ENCODE results near the gene RAD51B. TPM values are rescaled to one million over a fixed set of nuclear protein-coding genes. Genes with fewer than 3 reads are reported as not detected.

RAD51B gene
- total RNA-seq, 1 donor: 22.4 TPM

- no peak for DNase-seq (ENCODE audit: low read depth in 2 of 3, low spot score in 2 of 3)
These were observed 69.9 kb downstream of the RAD51B start for GRCh38 chr14:67889455-67889854.

- DNase-seq (ENCODE audit: low read depth in 2 of 3, low spot score in 2 of 3): no peak
These were observed 73.0 kb downstream of the RAD51B start for GRCh38 chr14:67892466-67893100.

GRCh38 chr14:67900231-67900630, 80.7 kb downstream of the RAD51B start:
- DNase-seq (ENCODE audit: low read depth in 2 of 3, low spot score in 2 of 3): no peak

GRCh38 chr14:67908052-67908754, 88.6 kb downstream of the RAD51B start:
- no peak for DNase-seq (ENCODE audit: low read depth in 2 of 3, low spot score in 2 of 3)

- DNase-seq (ENCODE audit: low read depth in 2 of 3, low spot score in 2 of 3): no peak
These were observed 92.0 kb downstream of the RAD51B start for GRCh38 chr14:67911562-67911961.

DNA sequence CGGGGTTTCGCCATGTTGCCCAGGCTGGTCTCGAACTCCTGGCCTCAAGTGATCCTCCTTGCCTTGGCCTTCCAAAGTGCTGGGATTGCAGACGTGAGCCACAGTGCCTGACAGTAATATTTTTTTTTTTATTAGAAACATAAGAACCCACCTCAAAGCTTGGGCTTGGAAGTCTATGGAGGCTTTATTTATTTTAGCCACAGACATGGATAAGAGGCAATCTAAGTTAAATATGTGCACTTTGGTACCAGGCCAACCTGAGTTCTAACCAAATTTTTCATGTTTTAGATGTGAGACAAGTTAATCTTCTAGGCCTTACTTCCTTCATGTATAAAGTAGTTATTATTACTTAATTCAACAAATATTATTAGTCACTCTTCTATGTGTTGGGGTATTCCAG, 96.9 kb downstream of the RAD51B start:
- no peak for DNase-seq (ENCODE audit: low read depth in 2 of 3, low spot score in 2 of 3)

DNA sequence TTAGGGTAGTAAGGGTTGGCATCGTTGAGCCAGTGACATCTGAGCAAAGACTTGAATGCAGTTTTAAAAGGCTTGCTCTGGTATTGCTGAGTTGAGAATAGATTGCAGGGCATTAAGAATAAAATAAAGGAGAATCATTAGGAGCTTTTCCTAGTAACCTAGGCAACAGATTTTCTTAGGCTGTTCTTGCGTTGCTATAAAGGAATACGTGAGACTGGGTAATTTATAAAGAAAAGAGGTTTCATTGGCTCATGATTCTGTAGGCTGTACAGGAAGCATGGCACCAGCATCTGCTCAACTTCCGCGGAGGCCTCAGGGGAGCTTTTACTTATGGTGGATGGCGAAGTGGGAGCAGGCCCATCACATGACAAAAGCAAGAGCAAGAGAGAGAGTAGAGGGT, 97.4 kb downstream of the RAD51B start:
- DNase-seq (ENCODE audit: low read depth in 2 of 3, low spot score in 2 of 3): no peak

DNA sequence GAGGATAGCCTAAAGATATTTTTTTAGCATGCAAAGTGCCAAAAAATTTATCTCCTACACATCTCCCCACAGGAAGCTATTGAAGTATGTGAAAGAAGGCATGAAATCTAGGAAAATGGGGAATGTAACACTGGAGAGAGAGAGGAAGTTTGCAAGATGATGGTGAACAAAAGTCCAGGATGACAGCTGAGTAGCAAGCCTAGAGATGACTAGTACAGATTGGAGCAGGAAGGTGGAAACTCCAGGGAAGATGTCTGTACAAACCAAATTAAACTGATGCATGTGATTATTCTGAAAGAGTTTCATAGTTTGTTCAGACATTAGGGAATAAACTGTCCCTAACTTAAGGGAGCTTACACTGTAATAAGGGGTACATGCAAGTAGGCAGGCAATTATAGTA, 99.3 kb downstream of the RAD51B start:
- no peak for DNase-seq (ENCODE audit: low read depth in 2 of 3, low spot score in 2 of 3)

GRCh38 chr14:67919259-67920032, 99.9 kb downstream of the RAD51B start:
- no peak for DNase-seq (ENCODE audit: low read depth in 2 of 3, low spot score in 2 of 3)

DNA sequence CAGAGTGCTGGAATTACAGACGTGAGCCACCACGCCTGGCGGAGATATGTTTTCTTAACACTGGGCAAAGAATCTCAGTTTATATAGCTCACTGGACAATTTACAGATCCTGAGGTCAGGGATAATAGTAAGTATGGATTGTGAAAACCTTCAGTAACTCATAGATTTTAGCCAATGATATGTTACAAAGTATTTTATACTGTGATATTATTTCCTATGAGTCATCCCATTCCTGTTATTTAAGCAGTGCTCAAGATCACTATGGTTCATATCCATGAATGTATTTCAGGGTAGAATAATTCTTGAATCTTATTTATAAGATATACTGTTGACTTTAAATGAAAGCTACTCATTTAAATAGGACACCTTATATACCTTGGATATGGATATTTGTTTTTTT, 107.2 kb downstream of the RAD51B start:
- DNase-seq (ENCODE audit: low read depth in 2 of 3, low spot score in 2 of 3): no peak

- DNase-seq (ENCODE audit: low read depth in 2 of 3, low spot score in 2 of 3): no peak
These were observed 107.7 kb downstream of the RAD51B start for GRCh38 chr14:67927244-67927643.

DNA sequence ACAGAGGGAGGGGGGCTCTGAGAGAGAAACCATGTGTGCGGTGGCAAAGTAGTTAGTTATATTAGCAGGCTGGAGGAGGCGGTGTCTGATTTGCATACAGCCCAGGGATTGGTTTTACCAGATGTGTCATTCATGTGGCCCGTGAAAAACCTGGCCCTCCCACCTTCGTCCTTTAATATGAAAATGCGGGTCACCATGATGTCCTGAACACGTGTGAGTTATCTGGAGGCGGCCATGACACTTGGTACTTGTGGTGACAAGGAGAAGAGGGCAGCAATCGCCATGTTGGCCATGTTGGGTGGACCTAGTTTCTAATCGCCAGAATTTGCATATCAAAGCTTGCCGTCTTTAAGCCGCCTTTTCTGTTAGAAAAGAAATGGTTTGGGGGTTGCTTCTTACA, 108.8 kb downstream of the RAD51B start:
- no peak for DNase-seq (ENCODE audit: low read depth in 2 of 3, low spot score in 2 of 3)

DNA sequence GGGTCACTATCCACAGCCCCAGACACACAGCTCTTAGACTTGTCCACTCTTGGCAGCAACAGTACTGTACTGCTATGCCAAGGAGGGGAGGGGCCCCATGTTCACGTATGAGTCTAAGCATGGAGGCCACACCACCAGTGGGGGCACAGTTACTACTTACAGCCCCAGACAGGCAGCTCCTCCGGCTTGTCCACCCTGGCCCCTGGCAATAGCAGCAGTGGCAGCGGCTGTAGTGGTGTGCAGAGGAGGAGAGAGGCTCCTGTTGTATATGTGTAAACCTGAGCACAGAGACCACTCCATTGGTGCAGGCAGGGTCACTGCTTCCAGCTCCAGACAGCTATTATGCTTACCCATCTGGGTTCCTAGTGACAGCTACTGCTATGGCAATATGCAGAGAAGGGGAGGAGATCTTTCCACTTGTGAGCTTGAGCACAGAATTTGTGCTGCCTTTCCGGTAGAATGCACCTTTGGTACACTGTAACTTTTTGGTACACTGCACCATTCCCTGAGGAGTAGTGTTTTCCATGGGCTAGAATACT, 113.2 kb downstream of the RAD51B start:
- no peak for DNase-seq (ENCODE audit: low read depth in 2 of 3, low spot score in 2 of 3)

GRCh38 chr14:67933266-67933665, 113.7 kb downstream of the RAD51B start:
- no peak for DNase-seq (ENCODE audit: low read depth in 2 of 3, low spot score in 2 of 3)

DNA sequence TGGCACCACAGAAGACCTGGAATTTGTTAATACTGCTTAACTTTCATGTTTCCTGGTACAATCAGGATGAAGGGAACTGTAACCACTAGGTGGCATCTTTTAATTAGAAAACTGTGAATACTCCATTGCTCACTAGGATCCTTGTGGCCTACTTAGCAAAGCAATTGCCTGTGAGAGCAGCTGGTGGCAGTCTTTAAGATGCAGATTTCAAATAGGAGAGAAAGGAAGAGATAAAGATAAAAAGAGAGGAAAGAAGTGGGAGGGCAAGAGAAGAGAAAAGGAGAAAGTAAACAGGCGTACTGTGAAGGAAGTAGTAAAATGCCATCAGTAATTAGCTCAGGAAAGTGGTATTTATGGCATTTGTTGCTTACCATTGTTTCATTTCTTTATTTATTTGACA, 114.5 kb downstream of the RAD51B start:
- peak; percentile 14 to 85 (median 63) for DNase-seq (ENCODE audit: low read depth in 2 of 3, low spot score in 2 of 3)

GRCh38 chr14:67934862-67935261, 115.3 kb downstream of the RAD51B start:
- no peak for DNase-seq (ENCODE audit: low read depth in 2 of 3, low spot score in 2 of 3)

GRCh38 chr14:67935371-67935770, 115.8 kb downstream of the RAD51B start:
- no peak for DNase-seq (ENCODE audit: low read depth in 2 of 3, low spot score in 2 of 3)

- DNase-seq (ENCODE audit: low read depth in 2 of 3, low spot score in 2 of 3): no peak
These were observed 118.5 kb downstream of the RAD51B start for GRCh38 chr14:67938071-67938470.

GRCh38 chr14:67940486-67941455, 121.2 kb downstream of the RAD51B start:
- DNase-seq (ENCODE audit: low read depth in 2 of 3, low spot score in 2 of 3): no peak

- DNase-seq (ENCODE audit: low read depth in 2 of 3, low spot score in 2 of 3): no peak
These were observed 122.0 kb downstream of the RAD51B start for GRCh38 chr14:67941456-67942018.

Measured in hematopoietic multipotent progenitor cell (in vitro differentiated cells).